ENCODE results near the gene CLDN8.

GRCh38 chr21:30251781-30252180, 35.9 kb upstream of the CLDN8 start:
- TF ChIP-seq CTCF (IDR thresholded peaks at IDR 0.05) = no peak
- no peak for TF ChIP-seq POLR2A (IDR thresholded peaks at IDR 0.05)
